ENCODE results near the gene YTHDF1.
"Not testable (repeated sequence)": the region's sequence is repeated elsewhere in the genome, so short reads cannot be mapped to it uniquely, and the experiment has no call there.

Gene YTHDF1

DNA sequence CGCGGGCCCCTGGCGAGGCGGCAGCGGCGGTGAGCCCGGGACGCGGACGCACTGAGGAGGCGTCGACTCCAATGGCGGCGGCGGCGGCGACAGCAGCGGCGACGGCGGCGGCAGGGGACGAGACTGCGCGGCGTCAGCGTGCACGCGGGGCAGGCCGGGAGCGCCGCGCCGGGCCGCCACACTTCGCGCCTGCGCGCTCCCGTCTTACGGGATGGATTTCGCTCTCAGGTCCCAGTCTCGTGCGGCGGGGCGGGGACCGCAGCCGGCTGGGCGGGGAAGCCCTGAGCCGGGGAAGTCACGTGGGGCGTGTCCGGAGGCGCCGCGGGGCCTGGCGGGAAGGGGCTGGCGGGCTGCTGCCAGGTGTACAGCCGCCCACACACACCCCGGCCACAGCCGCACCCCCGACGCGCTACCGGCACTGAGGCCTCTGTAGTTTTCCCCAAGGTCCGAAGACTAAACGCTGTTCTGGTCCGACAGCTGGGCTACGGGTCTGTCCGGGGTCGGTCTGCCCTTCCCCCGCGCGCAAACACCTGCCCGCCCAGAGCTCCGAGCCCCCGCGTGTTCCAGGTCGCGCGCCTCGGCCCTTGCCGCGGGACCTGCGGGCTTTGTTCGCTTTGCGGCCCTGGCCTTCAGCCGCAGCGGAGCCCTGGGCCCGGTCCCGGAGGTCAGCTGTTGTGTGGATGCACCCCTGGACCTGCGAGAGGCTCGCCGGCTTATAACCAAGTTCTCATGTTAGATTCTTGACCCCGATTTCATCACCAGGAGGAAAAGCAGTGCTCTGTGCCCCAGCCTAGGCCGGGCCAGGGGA lies at the start of gene YTHDF1:
Gene YTHDF1, minus strand, starts transcription at position 91 of the 808 bp plus-strand sequence. CDS start 239 bp downstream, outside the sequence.
- peak; percentile 90 to 91 for DNase-seq (ENCODE audit: low read depth in 2 of 2)

DNA sequence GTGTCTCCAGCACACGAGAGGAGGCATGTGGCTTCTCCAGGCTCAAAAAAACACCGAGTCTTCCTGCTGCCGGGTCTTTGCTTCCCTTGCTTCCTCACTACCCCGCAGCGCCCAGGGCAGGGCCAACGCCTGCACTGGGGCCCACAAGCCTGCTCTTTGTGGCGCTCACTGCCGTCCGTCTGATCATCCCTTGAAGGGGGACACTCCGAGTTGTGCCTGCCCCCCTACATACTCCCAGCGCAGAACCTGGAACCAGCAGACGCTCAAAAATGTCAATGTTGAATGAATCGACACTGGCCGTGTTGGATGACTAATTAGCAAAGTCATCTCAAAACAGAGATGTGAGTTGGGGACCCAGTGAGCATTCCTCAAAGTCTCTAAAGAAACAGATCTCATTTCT lies 48.6 kb upstream of the YTHDF1 start:
- no peak for DNase-seq (ENCODE audit: low read depth in 2 of 2)

DNA sequence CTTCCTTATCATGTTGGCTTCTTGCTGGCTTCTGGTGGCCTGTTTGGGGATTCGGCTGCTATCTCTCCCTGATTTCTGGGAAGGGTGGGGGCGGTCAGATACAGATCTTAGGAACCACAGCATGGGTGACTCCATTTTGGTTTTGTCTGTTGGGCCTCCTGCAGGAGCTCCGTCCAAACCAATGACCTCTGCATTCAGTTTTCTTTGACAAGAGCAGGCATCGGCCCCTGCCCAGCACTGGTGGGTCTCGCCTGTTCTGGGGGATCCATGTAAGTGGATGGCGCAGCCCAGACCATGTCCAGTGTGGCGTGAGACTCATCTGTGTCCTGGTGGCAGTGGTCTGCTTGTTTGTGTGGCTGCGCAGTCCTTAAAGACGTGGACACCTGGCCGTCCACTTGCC lies 48.1 kb upstream of the YTHDF1 start:
- DNase-seq (ENCODE audit: low read depth in 2 of 2), result no peak

DNA sequence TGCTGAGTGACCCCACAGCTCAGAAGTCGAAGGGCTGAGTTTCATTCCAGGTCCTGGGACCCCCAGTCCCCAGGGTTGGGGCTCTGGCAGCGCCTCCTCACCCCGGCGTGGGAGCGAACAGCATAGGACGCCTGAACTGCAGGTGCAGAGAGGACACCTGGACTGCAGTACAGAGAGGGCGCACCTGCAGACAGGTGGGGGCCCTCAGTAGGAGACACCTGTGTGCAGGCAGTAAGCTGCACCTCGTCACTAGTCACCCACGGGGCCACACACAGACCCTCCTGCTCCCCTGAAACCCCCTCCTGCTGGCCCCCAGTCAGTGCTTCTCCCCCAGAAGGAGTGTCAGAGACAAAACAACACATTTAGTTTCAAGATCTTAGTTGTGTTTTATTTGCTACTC lies 46.9 kb upstream of the YTHDF1 start:
- no peak for DNase-seq (ENCODE audit: low read depth in 2 of 2)

DNA sequence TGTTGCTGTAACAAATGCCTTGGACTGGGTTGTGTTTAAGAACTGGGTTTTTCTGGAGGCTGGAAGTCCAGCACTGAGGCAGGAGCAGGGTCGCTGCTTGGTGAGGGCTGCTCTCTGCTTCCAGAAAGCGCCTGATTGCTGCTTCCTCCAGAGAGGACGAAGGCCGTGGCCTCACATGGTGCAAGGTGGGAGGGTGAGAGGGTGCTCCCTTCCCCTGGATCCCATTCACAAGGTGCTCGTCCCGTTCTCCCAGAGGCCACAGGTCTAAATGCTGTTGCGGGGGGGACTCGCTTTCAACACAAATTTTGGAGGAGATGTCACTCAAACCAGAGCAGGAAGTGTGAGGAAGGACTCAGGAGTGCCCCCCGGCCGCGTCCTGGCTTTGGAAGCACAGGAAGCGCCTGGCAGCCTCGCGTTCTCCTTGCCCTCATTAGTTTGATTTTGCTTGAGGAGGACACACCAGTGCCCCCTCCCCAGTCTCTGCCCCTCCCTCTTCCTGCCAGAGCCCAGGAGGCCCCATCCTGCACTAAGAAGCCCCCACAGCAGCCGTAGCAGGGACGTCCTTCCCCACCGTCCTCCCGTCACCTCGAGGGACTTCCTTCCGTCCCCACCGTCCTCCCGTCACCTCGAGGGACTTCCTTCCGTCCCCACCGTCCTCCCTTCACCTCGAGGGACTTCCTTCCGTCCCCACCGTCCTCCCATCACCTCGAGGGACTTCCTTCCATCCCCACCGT lies 46.0 kb upstream of the YTHDF1 start:
- DNase-seq (ENCODE audit: low read depth in 2 of 2), result no peak

DNA sequence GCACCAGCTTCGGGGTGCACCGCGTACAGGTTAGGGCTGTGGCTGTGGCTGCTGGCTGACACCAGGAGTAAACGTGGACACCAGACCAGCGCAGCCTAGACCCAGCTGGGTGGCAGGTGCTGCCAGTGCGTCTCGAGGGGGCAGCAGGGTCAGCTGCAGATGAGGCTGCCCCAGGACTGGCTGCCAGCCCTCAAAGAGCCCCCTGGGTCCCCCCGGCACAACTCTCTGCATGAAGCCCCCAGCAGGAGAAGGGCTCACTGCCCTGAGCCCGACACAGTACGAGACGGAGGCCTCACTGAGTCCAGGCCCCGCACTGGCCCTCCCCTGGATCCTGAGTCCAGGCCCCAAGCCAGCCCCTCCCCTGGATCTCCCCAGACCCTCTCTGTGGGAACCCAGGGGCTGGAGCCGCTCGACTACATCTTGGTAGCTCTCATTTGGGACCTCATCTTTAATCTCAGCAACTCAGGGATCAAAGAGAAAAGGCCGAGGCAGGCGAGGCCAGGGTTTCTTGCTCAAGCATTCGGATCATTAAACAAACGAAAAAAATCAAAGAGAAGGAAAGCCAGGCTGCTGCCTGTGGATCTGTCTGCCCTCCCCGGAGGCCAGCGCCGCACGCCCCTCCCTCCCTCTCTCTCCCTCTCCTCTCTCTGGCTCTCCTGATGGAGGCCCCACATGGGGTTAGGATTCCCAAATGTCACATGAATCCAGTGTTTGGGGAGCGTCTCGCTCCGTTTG lies 45.3 kb upstream of the YTHDF1 start:
- no peak for DNase-seq (ENCODE audit: low read depth in 2 of 2)

DNA sequence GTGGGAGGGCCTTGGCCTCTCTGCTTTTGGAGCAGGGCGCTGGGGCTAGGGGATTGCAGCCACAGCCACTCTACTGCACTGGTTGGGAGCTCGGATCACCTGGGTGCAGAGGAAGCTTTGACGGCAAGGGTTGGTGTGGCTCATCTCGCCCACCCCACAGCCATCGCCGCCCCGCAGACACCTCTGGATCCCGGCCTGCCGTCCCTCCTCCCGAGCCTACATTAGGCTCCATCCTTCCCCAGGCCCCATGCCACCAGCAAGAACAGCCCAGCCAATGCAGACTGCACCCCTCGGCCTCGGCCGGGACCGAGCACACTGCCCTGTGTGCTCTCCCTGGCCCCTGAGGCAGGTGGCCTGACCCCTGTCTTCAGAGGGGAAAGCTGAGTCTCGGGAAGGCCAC lies 44.6 kb upstream of the YTHDF1 start:
- DNase-seq (ENCODE audit: low read depth in 2 of 2), result no peak

DNA sequence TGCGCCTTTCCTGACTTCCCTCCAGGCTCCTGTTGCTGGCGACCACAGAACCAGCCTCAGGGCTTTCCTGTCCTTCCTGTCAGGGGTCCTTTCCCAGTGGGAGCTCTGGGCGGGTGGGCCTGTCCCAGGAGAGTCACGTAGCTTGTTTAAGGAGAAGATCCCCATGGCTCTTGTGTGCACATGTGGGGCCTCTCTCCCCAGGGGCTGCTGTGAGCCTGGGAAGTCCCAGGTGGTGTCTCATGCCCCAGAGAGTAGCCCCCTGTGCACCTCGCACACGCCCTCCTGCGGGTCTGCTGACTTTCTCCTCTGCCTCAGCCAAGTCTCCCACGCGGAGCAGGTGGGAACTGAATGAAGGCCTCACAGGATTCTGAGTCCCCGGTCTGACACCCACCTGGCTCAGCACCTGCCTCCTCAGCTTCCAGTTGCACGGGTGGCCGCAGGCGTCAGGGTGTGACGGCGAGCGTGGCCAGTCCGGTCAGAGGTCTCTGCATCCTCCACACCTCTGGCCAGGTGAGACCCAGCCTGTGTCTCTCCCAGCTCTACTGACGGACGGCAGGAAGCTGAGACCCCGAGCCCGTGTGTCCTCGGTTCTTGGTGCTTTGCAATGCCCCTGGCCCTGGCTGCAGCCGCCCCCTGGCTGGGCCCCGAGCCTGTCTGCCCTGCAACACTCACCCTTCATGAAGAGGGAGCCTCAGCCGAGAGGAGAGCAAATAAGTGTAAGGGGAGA lies 44.0 kb upstream of the YTHDF1 start:
- no peak for DNase-seq (ENCODE audit: low read depth in 2 of 2)

DNA sequence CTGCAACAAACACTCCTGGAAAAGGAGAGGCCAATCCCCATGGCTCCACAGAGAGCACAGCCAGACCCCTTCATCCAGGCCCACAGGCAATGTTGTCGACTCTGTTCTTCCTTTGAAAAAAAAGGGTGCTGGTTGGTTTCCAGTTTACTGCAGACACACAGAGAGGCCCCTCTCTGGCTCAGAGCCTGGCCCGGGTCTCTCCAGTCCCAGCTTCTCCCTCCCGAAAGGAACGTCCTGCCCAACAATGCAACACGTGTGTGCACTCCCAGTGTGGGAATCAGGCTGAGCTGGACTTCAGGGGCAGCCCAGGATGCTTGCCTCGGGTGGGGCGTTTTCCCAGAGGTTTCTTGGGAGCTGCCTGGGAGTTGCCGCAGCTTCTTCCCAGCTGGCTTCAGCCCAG lies 42.9 kb upstream of the YTHDF1 start:
- no peak for DNase-seq (ENCODE audit: low read depth in 2 of 2)

DNA sequence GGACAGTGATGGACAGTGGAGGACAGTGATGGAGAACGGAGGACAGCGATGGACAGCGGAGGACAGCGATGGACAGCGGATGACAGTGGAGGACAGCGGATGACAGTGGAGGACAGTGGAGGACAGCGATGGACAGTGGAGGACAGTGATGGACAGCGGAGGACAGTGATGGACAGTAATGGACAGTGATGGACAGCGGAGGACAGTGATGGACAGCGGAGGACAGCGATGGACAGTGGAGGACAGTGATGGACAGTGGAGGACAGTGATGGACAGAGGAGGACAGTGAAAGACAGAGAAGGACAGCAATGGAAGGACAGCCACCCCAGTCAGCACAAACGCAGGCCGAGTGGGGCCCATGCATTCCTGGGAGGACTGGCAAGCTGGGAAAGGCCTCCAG lies 41.7 kb upstream of the YTHDF1 start:
- no peak for DNase-seq (ENCODE audit: low read depth in 2 of 2)

DNA sequence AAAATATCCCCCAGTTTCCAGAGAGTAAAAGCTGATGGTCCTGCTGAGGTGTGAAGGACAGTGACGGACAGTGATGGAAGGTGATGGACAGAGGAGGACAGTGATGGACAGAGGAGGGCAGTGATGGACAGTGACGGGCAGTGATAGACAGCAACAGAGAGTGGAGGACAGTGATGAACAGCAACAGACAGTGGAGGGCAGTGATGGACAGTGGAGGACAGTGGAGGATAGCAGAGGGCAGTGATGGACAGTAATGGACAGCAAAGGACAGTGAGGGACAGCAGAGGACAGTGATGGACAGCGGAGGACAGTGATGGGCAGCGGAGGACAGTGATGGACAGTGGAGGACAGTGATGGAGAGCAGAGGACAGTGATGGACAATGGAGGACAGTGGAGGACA lies 41.0 kb upstream of the YTHDF1 start:
- DNase-seq (ENCODE audit: low read depth in 2 of 2), result no peak

DNA sequence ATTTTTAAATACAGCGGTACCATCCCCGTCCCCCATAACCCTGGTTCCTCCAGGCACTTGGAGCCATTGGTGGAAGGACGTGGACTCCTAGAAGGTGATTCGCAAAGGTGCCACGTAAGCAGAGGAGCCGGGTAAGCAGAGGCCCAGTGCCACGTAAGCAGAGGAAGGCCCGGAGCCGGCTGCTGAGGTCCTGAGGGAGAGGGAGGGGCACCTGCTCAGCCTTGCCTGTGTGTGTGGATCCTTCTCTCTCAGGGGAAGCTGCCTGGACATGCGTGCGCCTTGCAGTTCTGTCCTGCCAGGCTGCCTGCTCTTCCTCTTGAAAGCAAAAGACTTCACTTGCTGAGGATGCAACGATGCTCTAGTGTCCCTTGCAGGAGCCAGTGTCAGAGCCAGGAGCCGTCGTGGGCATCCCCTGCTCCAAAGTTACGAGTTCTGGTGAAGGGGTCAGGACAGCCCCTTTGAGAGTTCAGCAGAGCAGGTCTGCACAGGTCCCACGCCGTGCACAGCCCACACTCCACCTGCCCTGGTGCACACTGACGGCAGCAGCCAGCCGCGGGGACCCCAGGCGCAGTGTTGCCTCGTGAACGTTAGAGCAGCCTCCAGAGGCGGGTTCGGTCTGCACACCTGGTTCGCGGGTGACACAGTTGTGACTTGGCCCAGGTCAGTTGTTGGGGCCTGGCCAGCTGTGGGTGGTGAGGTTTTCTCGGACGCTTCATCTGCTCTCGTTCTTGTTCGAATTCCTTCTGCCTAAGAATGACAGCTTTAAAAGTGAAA lies 40.2 kb upstream of the YTHDF1 start:
- no peak for DNase-seq (ENCODE audit: low read depth in 2 of 2)

DNA sequence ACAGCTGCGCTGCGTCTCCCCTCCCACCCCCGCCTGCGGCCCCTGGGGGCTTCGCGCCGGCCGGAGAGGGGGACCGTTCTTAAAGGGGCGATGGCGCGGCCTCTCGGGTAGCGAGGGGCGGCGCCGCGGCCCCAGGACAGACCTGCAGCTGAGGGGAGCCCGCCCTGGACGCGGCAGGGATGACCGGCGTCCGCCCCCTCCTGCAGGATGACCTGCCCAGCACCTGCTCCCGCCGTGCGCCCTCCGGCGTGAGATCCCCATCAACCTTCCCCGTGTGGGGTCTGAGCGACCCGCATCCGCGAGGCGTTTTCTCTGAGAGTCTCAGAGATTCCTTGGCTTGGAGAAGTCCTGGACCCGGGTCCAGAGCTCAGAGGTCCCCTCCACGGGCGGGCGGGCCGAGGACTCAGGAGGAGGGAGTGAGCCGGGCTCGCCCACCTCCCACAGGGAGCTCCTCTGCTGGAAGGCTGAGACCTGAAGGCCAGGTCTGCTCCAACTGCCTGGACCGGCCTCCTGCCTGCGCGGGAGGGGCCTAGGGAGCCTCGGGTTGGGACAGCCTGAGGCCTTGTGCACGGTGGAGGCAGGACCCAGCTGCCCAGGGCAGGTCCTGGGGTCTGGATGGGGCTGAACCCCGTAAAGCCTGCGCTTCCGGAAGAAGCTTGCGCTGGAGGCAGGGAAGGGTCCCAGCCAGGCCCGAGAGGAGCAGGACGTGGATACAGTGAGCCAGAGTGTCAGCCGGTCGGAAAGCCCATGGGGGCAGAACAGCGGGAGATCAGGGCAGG lies 38.9 kb upstream of the YTHDF1 start:
- DNase-seq (ENCODE audit: low read depth in 2 of 2), result no peak

DNA sequence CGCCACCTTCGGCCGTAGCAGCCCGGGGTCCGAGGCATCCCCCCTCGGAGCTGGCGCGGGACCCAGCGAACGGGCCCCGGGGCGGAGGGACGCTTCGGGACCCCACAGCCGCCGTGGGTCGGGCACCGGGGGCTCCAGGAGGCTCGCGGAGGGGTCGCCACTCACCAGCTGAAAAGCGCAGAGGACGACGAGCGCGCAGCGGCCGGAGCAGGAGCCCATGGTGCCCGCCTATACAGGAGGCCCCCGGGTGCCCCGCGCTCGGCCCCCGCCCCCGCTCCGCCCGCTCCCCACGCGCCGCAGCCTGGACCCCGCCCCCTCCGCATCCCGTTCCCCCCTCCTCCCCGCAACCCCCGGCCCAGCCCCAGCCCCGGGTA lies 38.3 kb upstream of the YTHDF1 start, which contains the start of gene NKAIN4:
Gene NKAIN4, minus strand, starts transcription at position 232 of the 374 bp plus-strand sequence. Its CDS starts 13 bp downstream, at position 219.
- no peak for DNase-seq (ENCODE audit: low read depth in 2 of 2)

DNA sequence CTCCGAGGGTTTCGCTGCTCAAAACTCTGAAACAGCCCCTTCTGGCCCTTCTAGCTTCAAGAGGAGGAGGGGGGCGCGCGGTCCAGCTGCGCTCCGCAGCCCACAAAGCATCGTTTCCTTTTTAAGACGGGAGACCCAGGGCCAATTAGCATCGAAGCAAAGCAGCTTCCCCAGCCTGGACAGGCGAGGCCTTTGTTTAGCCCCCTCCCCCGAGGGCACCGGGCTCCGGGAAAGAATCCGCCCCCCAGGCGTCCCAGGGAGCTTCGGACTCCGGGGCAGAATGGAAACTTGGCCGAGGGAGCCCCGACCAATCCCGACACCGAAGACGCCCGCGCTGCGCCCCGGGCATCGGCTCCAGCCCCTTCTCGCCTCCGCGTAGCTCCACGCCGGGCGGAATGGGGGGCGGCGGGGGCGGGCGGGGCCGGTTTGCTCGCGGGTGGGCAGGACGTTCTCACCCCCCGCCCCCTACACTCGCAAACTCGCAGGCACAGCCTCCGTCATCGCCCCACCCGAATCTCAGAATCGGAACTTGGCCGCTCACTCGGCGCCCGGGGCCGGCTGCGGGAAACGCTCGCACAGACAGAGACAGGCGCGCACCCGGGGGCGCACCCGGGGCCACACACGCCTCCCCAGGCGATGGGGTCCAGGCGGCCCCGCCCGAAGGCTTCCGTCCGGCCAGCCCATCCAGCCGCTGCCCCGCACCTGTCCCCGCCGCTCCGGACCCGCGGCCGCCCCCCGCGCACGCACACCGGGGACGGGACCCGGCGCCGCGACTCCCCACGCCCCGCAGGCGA lies 37.7 kb upstream of the YTHDF1 start:
- no peak for DNase-seq (ENCODE audit: low read depth in 2 of 2)

DNA sequence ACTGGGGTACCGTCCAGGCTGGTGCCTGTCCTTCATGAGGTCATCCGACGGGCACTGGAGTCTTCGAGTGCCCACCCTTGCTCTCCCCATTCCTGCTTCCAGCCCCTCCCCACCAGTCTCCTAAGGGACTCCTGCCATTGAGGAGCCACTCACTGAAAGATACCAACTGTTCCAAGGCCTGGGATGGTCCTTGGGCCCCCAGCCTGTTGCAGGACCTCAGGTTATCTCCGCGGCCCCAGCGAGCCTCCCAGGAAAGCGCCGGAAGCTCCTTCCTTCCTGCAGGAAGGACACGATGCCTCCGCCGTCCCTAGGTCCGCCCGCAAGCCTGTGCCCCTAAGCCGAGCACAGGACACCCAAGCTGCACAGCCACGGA lies 37.1 kb upstream of the YTHDF1 start:
- no peak for DNase-seq (ENCODE audit: low read depth in 2 of 2)

DNA sequence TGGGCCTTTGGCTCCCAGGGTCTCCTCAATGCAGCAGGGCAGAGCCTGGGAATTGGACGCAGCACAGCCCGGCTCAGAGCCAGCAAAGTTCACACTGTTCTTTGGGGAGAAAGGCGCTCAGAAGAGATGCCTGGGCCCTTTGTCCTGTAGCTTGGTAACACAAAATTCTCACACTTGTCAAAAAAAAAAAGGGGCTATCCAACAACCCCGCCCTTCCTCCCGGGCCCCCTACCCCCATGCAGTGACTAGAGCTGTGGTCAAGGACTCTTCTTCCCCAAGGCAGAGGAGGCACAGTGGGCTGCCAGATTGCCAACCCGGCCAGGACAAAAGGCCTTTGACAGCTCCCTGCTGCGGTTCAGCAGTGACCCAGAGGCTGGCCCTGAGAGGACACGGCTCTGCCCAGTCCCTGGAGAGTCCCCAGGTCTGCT lies 36.4 kb upstream of the YTHDF1 start:
- DNase-seq (ENCODE audit: low read depth in 2 of 2), result no peak

DNA sequence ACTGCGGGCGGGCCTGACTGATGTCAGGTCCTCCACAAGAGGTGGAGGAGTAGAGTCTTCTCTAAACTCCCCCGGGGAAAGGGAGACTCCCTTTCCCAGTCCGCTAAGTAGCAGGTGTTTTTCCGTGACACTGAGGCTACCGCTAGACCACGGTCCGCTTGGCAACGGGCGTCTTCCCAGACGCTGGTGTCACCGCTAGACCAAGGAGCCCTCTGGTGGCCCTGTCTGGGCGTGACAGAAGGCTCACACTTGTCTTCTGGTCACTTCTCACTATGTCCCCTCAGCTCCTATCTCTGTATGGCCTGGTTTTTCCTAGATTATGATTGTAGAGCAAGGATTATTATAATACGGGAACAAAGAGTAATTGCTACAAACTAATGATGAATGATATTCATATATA lies 35.4 kb upstream of the YTHDF1 start:
- not testable (repeated sequence) for DNase-seq (ENCODE audit: low read depth in 2 of 2)

DNA sequence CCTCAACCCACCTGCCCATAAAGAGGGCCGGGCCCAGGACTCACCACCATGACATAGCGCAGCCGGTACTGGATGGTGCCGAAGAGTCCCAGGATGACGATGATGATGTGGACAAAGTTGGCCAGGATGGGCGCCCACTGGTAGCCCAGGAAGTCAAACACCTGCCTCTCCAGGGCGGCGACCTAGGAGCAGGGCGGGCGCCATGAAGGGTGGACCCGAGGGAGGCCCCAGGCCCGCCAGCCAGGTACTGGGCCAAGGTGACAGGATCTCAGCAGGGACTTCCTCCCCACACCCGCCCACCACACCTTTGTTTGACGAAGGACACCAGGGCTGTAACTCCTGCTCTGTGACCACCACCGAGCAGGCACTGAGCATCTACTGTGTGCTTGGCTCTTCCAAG lies 34.0 kb upstream of the YTHDF1 start:
- no peak for DNase-seq (ENCODE audit: low read depth in 2 of 2)

Measured in activated CD8-positive, alpha-beta memory T cell treated with anti-CD3 and anti-CD28 coated beads for 4 hours (primary cell).